CD4-positive, CD25-positive, alpha-beta regulatory T cell (primary cell): ENCODE measurements around the gene PSMC2. TPM values are rescaled to one million over a fixed set of nuclear protein-coding genes. Genes with fewer than 3 reads are reported as not detected.

Source experiments
- ATAC-seq, 2 donors: fragments of 150-1000 bp; cut with Tn5 transposase; one replicate each; pipeline ENCODE4 v1.10.0; 2021; ENCODE audit warnings: low read depth in 2 of 2, moderate number of reproducible peaks in 2 of 2, moderate library complexity in 1 of 2
- DNase-seq, 3 donors: peaks; one replicate each; pipeline versions ENCODE4 v3.0.0 to v3.0.0-alpha.2; 2012 to 2022; ENCODE audit warnings: mixed read lengths in 1 of 3
- H3K27ac ChIP-seq: one replicate; pipeline ENCODE4 v1.7.0; 2013; ENCODE audit warnings: mild to moderate bottlenecking, low read length; ENCODE audit not compliant: insufficient read depth, poor library complexity, severe bottlenecking
- H3K27me3 ChIP-seq: one replicate; pipeline ENCODE4 v1.7.0; 2013; ENCODE audit warnings: low read length; ENCODE audit not compliant: control insufficient read depth, insufficient read depth
- H3K36me3 ChIP-seq: one replicate; pipeline ENCODE4 v1.7.0; 2013; ENCODE audit warnings: mild to moderate bottlenecking, low read length, moderate library complexity; ENCODE audit not compliant: control insufficient read depth, insufficient read depth
- H3K4me1 ChIP-seq: 2 replicates; pipeline ENCODE4 v1.7.0; 2013; ENCODE audit warnings: mild to moderate bottlenecking, low read length; ENCODE audit not compliant: insufficient read depth, control insufficient read depth, poor library complexity, severe bottlenecking
- H3K4me3 ChIP-seq: one replicate; pipeline ENCODE4 v1.7.0; 2013; ENCODE audit warnings: low read depth, mild to moderate bottlenecking, low read length, moderate library complexity
- H3K9me3 ChIP-seq, 2 experiments: 1 replicate in 1 of 2; 2 replicates in 1 of 2; pipeline ENCODE4 v1.7.0; 2013; ENCODE audit warnings: low read length in 2 of 2, mild to moderate bottlenecking in 1 of 2, moderate library complexity in 1 of 2; ENCODE audit not compliant: control insufficient read depth in 2 of 2
- H3K27ac Mint-ChIP-seq, 3 donors: one replicate each; pipeline ENCODE4 v1.8.0; 2020 to 2022; ENCODE audit warnings: mild to moderate bottlenecking in 3 of 3, mixed read lengths in 3 of 3, moderate library complexity in 2 of 3
- H3K27me3 Mint-ChIP-seq: one replicate; pipeline ENCODE4 v1.8.0; 2022; ENCODE audit warnings: mild to moderate bottlenecking, mixed read lengths
- H3K36me3 Mint-ChIP-seq: one replicate; pipeline ENCODE4 v1.8.0; 2020; ENCODE audit warnings: mixed read lengths
- H3K4me1 Mint-ChIP-seq, 4 donors: one replicate each; pipeline ENCODE4 v1.8.0; 2020 to 2022; ENCODE audit warnings: mixed read lengths in 4 of 4, mild to moderate bottlenecking in 1 of 4
- H3K4me3 Mint-ChIP-seq, 4 donors: one replicate each; pipeline ENCODE4 v1.8.0; 2020 to 2022; ENCODE audit warnings: mild to moderate bottlenecking in 4 of 4, mixed read lengths in 4 of 4, moderate library complexity in 3 of 4
- H3K9me3 Mint-ChIP-seq, 7 donors: one replicate each; pipeline ENCODE4 v1.8.0; 2020 to 2022; ENCODE audit warnings: mixed read lengths in 7 of 7, mild to moderate bottlenecking in 3 of 7, moderate library complexity in 2 of 7
- polyA plus RNA-seq, 4 donors: library from polyadenylated mRNA; unstranded; fragments of 300-500 nt; fragmentation: Illumina TruSeq; gene quantifications; one replicate each; pipeline ENCODE4 v1.2.3, GENCODE V29; 2021
- total RNA-seq: library from RNA; stranded (reverse); gene quantifications from one replicate; pipeline ENCODE4 v1.2.3, GENCODE V29; 2022

The PSMC2 gene
- total and polyA plus RNA-seq, 5 donors from 2014 or later, result 84.3 to 214 (median 172) TPM

DNA sequence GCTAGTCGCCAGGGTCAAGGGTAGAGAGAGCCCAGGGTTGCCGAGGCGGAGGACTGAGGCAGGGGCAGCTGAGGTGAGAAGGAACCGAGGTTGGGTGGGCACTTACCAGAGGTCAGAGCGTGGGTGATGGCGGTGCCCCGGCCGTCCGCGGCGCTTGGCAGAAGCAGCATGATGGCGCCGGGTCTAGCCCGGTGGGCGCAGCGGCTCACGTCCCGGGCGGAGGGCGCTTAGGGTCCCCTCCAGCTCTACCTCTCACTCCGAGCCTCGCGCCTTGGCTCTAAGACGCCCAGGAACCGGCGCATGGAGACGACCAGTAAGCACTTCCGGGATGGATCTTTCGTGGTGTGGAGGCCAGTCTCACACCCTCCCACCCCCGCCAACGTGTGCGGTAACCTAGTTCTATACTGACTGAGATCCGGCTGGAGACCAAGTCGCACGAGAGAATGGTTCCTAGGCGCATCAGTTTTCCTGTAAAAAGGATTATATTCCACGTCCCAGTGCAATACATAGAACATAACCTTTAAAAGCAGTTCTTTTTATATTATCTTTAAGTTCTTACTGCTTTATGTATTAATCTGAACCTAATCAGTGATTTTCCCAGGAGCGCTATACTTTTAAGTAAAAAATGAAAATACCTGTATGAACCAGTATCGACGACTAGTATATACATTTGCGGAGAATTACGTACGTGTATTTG lies 2.8 kb upstream of the PSMC2 start, which contains the start of gene DNAJC2:
TSS of gene DNAJC2 (minus strand) at position 315 of the 697 bp plus-strand sequence. CDS start at position 170, 145 bp downstream.
- peak within 1 kb of the TSS; percentile 93 to 100 (median 98) for H3K4me3 Mint-ChIP-seq
- Histone ChIP-seq H3K36me3 (peaks cover 20% of the 10 kb centered on the region), H3K9me3 (no peaks in the 10 kb centered on the region), H3K4me1 (peaks cover 47% of the 10 kb centered on the region), H3K4me3 (peak within 1 kb of the TSS; percentile 86), H3K27ac (peak within 1 kb of the TSS; percentile 82), H3K27me3 (no peaks in the 10 kb centered on the region)
- peaks cover 27 to 81% (median 60%) of the 10 kb centered on the region in 4 donors for H3K4me1 Mint-ChIP-seq
- peaks cover 21% of the 10 kb centered on the region for H3K36me3 Mint-ChIP-seq
- peak; percentile 83 to 96 (median 87) for DNase-seq
- H3K27ac Mint-ChIP-seq, result peak within 1 kb of the TSS; percentile 98 to 99 (median 98)
- peaks cover 4% of the 10 kb centered on the region for H3K27me3 Mint-ChIP-seq
- ATAC-seq, result peak; percentile 92 to 94
- no peaks in the 10 kb centered on the region for H3K9me3 Mint-ChIP-seq

DNA sequence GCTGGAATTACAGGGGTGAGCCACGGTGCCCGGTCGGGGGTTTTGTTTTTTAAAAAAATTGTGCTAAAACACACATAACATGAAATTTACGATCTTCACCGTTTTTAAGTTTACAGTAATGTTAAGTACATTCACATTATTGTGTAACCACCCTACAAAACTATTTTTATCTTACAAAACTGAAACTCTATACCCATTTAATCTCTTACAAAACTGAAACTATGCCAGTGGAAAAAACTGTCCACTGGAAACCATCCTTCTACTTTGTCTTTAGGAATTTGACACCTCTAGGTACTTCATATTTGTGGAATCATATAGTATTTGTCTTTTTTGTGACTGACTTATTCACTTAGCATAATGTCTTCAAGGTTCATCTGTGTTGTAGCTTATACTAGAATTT lies 1.0 kb upstream of the PSMC2 start:
- Mint-ChIP-seq H3K27ac (peak overlapping the region in 1 of 3 donors; percentile 98), H3K4me3 (peak overlapping the region in 1 of 4 donors; percentile 93), H3K4me1 (peaks cover 25 to 82% (median 59%) of the 10 kb centered on the region in 4 donors), H3K27me3 (peaks cover 4% of the 10 kb centered on the region), H3K9me3 (no peaks in the 10 kb centered on the region), H3K36me3 (peaks cover 7% of the 10 kb centered on the region)
- H3K4me3 ChIP-seq, result peak overlapping the region; percentile 97
- no peaks in the 10 kb centered on the region for H3K9me3 ChIP-seq
- H3K36me3 ChIP-seq, result peaks cover 8% of the 10 kb centered on the region
- no peaks in the 10 kb centered on the region for H3K27me3 ChIP-seq
- DNase-seq, result no peak
- ATAC-seq, result no peak
- no peak overlapping the region for H3K27ac ChIP-seq
- H3K4me1 ChIP-seq, result peaks cover 58% of the 10 kb centered on the region

DNA sequence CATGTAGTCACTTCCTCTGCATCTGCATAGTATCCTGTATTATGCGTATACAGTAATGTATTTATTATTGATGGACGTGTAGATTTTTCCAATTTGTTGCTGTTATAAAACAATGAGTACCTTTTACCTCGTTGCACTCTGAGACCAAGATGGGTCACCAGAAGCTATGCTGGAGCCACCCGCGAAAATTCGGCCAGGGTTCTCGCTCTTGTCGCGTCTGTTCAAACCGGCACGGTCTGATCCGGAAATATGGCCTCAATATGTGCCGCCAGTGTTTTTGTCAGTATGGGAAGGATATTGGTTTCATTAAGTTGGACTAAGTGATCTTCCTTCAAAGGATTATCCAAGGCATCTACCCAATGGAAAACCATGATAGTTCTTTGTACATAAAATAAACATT lies 1.0 kb downstream of the PSMC2 start:
- Histone ChIP-seq H3K9me3 (no peaks in the 10 kb centered on the region), H3K4me1 (peaks cover 56% of the 10 kb centered on the region), H3K4me3 (peak overlapping the region; percentile 97), H3K27me3 (no peaks in the 10 kb centered on the region), H3K36me3 (peaks cover 19% of the 10 kb centered on the region), H3K27ac (peak overlapping the region; percentile 90)
- ATAC-seq (no peak), DNase-seq (peak in 1 of 3 donors; percentile 24)
- no peaks in the 10 kb centered on the region for H3K9me3 Mint-ChIP-seq
- H3K27ac Mint-ChIP-seq, result peak overlapping the region in 2 of 3 donors; percentile 98
- peaks cover 13% of the 10 kb centered on the region for H3K36me3 Mint-ChIP-seq
- peaks cover 29 to 84% (median 63%) of the 10 kb centered on the region in 4 donors for H3K4me1 Mint-ChIP-seq
- H3K4me3 Mint-ChIP-seq, result peak overlapping the region; percentile 93 to 100 (median 100)
- peaks cover 4% of the 10 kb centered on the region for H3K27me3 Mint-ChIP-seq

DNA sequence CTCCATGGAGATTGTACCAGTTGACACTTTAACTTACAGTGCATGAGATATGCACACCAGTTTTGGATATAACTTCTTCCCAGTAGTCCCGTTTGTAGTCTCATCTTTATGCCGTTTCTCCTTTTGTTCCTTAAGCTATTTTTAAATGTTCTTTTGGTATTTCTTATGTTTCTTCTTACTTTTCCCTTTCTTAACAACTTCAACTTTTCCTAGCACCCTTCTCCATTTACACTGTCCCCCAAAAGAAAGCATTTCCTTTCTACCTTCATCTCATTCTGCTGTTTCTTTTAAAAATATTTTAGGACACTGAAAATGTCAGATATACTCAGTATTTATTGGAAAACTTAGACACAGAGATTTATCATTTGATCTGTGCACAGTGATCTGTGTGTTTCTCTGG lies 1.5 kb downstream of the PSMC2 start:
- Histone ChIP-seq H3K4me3 (peak overlapping the region; percentile 97), H3K27ac (no peak overlapping the region), H3K9me3 (no peaks in the 10 kb centered on the region), H3K36me3 (peaks cover 19% of the 10 kb centered on the region), H3K4me1 (peaks cover 51% of the 10 kb centered on the region), H3K27me3 (no peaks in the 10 kb centered on the region)
- ATAC-seq (no peak), DNase-seq (no peak)
- peak overlapping the region in 2 of 3 donors; percentile 53 to 98 for H3K27ac Mint-ChIP-seq
- H3K9me3 Mint-ChIP-seq, result no peaks in the 10 kb centered on the region
- H3K36me3 Mint-ChIP-seq, result peaks cover 13% of the 10 kb centered on the region
- peak overlapping the region; percentile 93 to 100 (median 100) for H3K4me3 Mint-ChIP-seq
- peaks cover 29 to 79% (median 59%) of the 10 kb centered on the region in 4 donors for H3K4me1 Mint-ChIP-seq
- H3K27me3 Mint-ChIP-seq, result peaks cover 4% of the 10 kb centered on the region

DNA sequence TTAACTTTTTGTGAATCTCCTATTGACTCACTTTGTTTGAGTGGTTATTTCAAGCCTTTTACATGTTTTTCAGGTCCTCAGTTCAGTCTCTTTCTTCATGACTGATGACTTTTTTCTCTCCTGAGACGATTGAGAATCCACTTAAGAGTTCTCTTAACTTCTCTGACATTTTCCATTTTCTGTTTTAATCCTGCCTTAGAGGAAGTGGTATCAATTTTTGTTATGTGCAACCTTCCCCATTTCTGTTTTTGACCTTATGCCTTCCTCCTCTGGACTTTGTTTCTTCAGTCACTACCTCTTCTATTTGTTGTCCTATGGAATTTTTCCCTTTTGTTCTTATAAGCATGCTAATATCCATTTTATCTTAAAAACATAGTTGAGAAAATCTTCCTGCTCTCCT lies 2.4 kb downstream of the PSMC2 start:
- peaks cover 49% of the 10 kb centered on the region for H3K4me1 ChIP-seq
- DNase-seq (no peak), ATAC-seq (no peak)
- H3K4me3 ChIP-seq, result peak overlapping the region; percentile 52
- H3K36me3 Mint-ChIP-seq, result peaks cover 13% of the 10 kb centered on the region
- H3K27ac ChIP-seq, result no peak overlapping the region
- H3K27ac Mint-ChIP-seq, result peak overlapping the region; percentile 60 to 98 (median 81)
- H3K4me1 Mint-ChIP-seq, result peaks cover 26 to 74% (median 55%) of the 10 kb centered on the region in 4 donors
- peaks cover 1% of the 10 kb centered on the region for H3K27me3 Mint-ChIP-seq
- peaks cover 22% of the 10 kb centered on the region for H3K36me3 ChIP-seq
- H3K27me3 ChIP-seq, result no peaks in the 10 kb centered on the region
- no peaks in the 10 kb centered on the region for H3K9me3 Mint-ChIP-seq
- H3K4me3 Mint-ChIP-seq, result peak overlapping the region; percentile 93 to 100 (median 100)
- H3K9me3 ChIP-seq, result no peaks in the 10 kb centered on the region

DNA sequence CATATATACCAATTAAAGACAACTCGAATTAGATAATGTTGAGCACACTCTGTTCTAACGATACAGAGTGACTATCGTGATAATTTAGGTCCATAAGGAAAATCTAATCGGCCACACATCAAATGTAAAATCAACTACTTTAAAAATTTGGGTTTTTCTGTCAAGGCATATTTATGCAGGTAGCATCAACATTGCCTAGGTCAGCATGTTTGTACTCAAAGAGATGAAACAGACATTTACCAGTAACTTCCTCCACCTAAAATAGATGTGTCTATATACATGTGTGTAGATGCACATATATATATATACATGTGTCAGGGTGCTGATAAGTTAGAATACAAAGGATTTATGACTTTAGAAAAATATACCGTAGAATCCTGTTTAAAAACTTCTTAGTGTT lies 22.0 kb downstream of the PSMC2 start:
- Histone ChIP-seq H3K27ac (no peak overlapping the region), H3K9me3 (no peaks in the 10 kb centered on the region), H3K27me3 (no peaks in the 10 kb centered on the region), H3K4me1 (peaks cover 8% of the 10 kb centered on the region), H3K36me3 (peaks cover 52% of the 10 kb centered on the region), H3K4me3 (no peak overlapping the region)
- Mint-ChIP-seq H3K4me3 (no peak overlapping the region), H3K36me3 (peaks cover 30% of the 10 kb centered on the region), H3K4me1 (peaks cover 8 to 22% (median 18%) of the 10 kb centered on the region in 4 donors), H3K9me3 (peaks cover 0 to 2% (median 0%) of the 10 kb centered on the region in 7 donors), H3K27me3 (no peaks in the 10 kb centered on the region), H3K27ac (no peak overlapping the region)
- DNase-seq (no peak), ATAC-seq (no peak)

DNA sequence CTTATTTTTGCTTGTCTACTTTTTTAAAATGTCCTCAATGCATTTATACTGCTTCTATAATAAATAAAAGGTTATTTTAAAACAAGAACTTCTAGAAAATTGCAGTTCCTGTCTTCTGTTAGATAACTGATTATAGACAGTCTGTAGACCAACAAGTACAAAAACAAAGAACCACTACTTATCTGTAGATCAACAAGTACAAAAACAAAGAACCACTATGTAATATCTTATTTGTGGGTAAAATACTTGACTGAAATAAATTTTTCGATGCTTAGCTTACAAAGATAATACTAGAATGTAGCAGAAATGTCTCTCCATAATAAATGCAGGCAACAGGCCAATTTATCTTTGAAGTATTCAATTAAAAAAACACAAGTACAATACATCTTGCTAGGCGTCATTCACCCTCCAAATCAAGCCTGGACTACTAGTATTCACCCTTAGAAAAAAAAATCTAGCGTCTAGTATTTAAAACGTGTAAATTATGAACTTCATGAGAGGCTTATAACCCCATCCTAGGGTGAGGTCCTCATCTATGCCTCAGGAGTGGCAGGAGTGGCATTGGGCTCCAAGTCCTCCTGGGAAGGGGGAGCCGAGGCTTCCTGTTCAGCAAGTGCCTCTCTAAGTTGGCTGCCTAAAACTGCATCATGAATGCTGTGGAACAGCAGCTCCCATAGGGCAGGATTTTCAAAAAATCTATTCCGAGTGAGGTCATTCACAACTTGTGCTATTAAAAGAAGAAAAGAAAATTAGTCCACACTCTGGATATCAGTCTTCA lies 26.6 kb downstream of the PSMC2 start:
- H3K4me3 ChIP-seq, result peak overlapping the region; percentile 46
- no peaks in the 10 kb centered on the region for H3K9me3 ChIP-seq
- H3K27ac ChIP-seq, result peak overlapping the region; percentile 34
- H3K36me3 ChIP-seq, result peaks cover 8% of the 10 kb centered on the region
- no peaks in the 10 kb centered on the region for H3K36me3 Mint-ChIP-seq
- peaks cover 8 to 22% (median 18%) of the 10 kb centered on the region in 4 donors for H3K4me1 Mint-ChIP-seq
- H3K27ac Mint-ChIP-seq, result peak overlapping the region; percentile 0 to 84 (median 27)
- ATAC-seq (peak in 1 of 2 donors; percentile 43), DNase-seq (peak in 1 of 3 donors; percentile 19)
- peaks cover 8% of the 10 kb centered on the region for H3K4me1 ChIP-seq
- peaks cover 4% of the 10 kb centered on the region for H3K27me3 ChIP-seq
- H3K27me3 Mint-ChIP-seq, result no peaks in the 10 kb centered on the region
- H3K9me3 Mint-ChIP-seq, result peaks cover 0 to 2% (median 0%) of the 10 kb centered on the region in 7 donors
- H3K4me3 Mint-ChIP-seq, result peak overlapping the region in 3 of 4 donors; percentile 22 to 66 (median 54)
